ENCODE measurements around the gene RNF208.

DNA sequence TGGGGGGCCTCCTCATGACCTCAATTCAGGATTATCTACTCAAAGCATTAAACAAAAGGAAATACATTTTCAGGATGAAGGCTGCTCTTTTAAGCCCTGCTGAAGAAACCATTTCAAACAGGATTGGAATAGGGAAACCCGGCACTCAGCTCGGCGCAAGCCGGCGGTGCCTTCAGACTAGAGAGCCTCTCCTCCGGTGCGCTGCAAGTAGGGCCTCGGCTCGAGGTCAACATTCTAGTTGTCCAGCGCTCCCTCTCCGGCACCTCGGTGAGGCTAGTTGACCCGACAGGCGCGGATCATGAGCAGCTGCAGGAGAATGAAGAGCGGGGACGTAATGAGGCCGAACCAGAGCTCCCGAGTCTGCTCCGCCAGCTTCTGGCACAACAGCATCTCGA, 17.3 kb downstream of the RNF208 start:
- TF ChIP-seq ZFX (CRISPR knock-in tag; IDR thresholded peaks at IDR 0.05) (no peak), POLR2AphosphoS5 (IDR thresholded peaks at IDR 0.05; ENCODE audit: control insufficient read depth, insufficient read depth, low read depth, low read length) (no peak), LEF1 (IDR thresholded peaks at IDR 0.05) (no peak), SAFB2 (IDR thresholded peaks at IDR 0.05; ENCODE audit: borderline replicate concordance, low read depth, low read length, severe bottlenecking) (no peak)
- TF ChIP-seq, protein P1, sequence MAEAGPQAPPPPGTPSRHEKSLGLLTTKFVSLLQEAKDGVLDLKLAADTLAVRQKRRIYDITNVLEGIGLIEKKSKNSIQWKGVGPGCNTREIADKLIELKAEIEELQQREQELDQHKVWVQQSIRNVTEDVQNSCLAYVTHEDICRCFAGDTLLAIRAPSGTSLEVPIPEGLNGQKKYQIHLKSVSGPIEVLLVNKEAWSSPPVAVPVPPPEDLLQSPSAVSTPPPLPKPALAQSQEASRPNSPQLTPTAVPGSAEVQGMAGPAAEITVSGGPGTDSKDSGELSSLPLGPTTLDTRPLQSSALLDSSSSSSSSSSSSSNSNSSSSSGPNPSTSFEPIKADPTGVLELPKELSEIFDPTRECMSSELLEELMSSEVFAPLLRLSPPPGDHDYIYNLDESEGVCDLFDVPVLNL (CRISPR knock-in tag; IDR thresholded peaks at IDR 0.05; ENCODE audit: low read depth) = no peak
- TF ChIP-seq, protein P2, sequence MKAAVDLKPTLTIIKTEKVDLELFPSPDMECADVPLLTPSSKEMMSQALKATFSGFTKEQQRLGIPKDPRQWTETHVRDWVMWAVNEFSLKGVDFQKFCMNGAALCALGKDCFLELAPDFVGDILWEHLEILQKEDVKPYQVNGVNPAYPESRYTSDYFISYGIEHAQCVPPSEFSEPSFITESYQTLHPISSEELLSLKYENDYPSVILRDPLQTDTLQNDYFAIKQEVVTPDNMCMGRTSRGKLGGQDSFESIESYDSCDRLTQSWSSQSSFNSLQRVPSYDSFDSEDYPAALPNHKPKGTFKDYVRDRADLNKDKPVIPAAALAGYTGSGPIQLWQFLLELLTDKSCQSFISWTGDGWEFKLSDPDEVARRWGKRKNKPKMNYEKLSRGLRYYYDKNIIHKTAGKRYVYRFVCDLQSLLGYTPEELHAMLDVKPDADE (conservative IDR thresholded peaks at IDR 0.05; ENCODE audit: control insufficient read depth, low read depth, low read length) = no peak

Measured in K562 (cell line).